PC-9 (cell line): ENCODE results near the gene SPPL2B.

ENCODE experiments used
- EZH2 ChIP-seq: fragments of 200-600 bp; sonication (generic); IDR thresholded peaks from 2 replicates; pipeline ENCODE4 v1.8.0; 2017; ENCODE audit warnings: antibody characterized with exemption, low read depth
- TF ChIP-seq, protein P1 (sequence below): fragments of 200-600 bp; sonication (generic); conservative IDR thresholded peaks from 2 replicates; pipeline ENCODE4 v1.6.1; 2017; ENCODE audit warnings: mixed run types, antibody characterized with exemption, mild to moderate bottlenecking, moderate library complexity

GRCh38 chr19:2375353-2376121, 47.1 kb downstream of the SPPL2B start:
- TF ChIP-seq, protein P1, sequence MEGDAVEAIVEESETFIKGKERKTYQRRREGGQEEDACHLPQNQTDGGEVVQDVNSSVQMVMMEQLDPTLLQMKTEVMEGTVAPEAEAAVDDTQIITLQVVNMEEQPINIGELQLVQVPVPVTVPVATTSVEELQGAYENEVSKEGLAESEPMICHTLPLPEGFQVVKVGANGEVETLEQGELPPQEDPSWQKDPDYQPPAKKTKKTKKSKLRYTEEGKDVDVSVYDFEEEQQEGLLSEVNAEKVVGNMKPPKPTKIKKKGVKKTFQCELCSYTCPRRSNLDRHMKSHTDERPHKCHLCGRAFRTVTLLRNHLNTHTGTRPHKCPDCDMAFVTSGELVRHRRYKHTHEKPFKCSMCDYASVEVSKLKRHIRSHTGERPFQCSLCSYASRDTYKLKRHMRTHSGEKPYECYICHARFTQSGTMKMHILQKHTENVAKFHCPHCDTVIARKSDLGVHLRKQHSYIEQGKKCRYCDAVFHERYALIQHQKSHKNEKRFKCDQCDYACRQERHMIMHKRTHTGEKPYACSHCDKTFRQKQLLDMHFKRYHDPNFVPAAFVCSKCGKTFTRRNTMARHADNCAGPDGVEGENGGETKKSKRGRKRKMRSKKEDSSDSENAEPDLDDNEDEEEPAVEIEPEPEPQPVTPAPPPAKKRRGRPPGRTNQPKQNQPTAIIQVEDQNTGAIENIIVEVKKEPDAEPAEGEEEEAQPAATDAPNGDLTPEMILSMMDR = no peak
- no peak for TF ChIP-seq EZH2
